GM13976 (cell line): ENCODE measurements around the gene IKZF5.

Experiments
- DNase-seq: peaks from one replicate; pipeline ENCODE4 v3.0.0; 2012; ENCODE audit warnings: low spot score
- CTCF ChIP-seq: IDR thresholded peaks from 2 replicates; pipeline ENCODE4 v1.5.1; 2012; ENCODE audit warnings: borderline replicate concordance, mild to moderate bottlenecking; ENCODE audit not compliant: insufficient read depth; ENCODE audit errors: extremely low read depth, missing control alignments, control extremely low read depth
- in situ Hi-C: fragments of 300-500 bp; cut with MboI; formaldehyde crosslinking; loops from one replicate; pipeline ENCODE4 v1.12.0; 2022; ENCODE audit warnings: low sequenced_read_pairs, mixed read lengths, inconsistent platforms; ENCODE audit not compliant: unreplicated experiment

IKZF5 gene

DNA sequence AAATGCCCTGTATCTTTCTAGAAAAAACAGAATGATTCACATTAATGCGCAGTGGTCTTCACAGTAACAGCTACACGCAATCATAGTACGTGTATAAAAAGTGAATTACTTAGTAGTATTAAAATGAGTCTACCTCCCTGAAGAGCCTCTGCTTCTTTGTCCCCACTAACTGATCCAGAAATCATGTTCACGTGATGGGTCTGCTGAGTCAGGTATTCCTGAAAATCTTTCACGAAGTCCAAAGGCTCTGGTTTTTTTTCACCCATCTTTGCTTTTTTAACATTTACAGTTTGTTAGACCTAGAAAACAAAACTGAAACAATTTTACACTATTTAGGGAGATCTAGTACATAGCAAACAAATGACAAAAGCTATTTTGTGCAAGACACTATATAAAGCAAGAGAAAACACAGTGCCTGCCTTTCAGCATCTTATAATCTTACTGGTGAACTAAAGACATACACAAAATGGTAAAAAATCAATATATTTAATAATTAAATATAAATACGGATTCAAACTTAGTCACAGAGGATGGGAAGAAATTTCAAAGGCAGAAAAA lies 10.2 kb downstream of the IKZF5 start:
- DNase-seq, result no peak
- no peak for TF ChIP-seq CTCF
- in situ Hi-C loops, result no loop called here

GRCh38 chr10:122997864-122998263 lies 10.7 kb downstream of the IKZF5 start:
- no peak for TF ChIP-seq CTCF
- DNase-seq, result no peak
- in situ Hi-C loops, result no loop called here

DNA sequence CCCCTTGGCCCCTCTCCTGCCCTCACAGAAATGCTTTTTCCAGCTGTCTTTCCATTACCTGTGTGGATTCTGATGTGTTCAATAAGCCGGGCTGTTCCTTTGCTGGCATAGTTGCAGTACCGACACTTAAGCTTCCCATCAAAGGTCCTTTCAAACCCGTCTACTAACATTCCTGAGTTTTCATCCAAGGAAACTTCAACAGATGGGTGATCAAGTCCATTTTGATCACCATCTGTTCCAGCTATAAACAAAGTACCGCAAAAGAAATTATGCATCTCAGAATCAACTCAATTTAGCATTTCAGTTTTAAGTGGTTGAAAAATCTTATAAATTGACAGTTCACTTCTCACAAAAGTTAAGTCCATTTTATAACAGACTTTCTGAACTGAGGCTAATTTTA lies 12.7 kb downstream of the IKZF5 start:
- DNase-seq, result no peak
- TF ChIP-seq CTCF, result no peak
- in situ Hi-C loops, result no loop called here

- no peak for TF ChIP-seq CTCF
- in situ Hi-C loops, result no loop called here
- no peak for DNase-seq
These were observed 14.7 kb downstream of the IKZF5 start for GRCh38 chr10:122993797-122994336.

- no peak for TF ChIP-seq CTCF
- in situ Hi-C loops, result no loop called here
- DNase-seq, result no peak
These were observed 16.5 kb downstream of the IKZF5 start for GRCh38 chr10:122992031-122992585.

DNA sequence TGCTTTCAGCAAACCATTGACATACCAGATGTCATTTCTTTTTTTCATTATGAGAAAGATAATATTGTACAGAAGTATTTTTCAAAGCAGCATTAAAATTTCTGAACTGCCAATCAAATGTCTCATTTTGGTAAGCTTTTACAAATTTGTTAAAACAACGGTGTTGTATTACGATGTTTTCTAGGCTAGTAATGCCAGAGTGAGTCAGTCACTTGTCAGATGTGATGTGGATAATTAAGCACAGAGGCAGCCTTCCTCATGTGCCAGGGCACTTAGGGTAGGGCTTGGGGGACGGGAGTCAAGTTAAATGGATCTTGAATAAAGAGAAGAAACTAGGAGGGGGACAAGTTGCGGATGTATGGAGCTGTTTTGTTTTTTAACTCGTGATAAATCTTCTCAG lies 18.3 kb downstream of the IKZF5 start:
- TF ChIP-seq CTCF, result no peak
- no peak for DNase-seq
- in situ Hi-C loops, result no loop called here
